ENCODE measurements around the gene MEGF6. TPM values are rescaled to one million over a fixed set of nuclear protein-coding genes. Genes with fewer than 3 reads are reported as not detected.

Gene MEGF6
- total RNA-seq, 8 experiments from 2014 or later, result 0.40 to 14.0 (median 2.0) TPM

GRCh38 chr1:3555131-3555920, 56.0 kb downstream of the MEGF6 start:
- peaks cover 37 to 38% of the 10 kb centered on the region in 2 donors for H3K4me1 ChIP-seq (replicated peaks in 1 of 2)
- in situ Hi-C loops (cut with MboI; ENCODE audit: low pct_unique_long_range_greater_than_20kb in 2 of 9, low sequenced_read_pairs in 9 of 9, unreplicated experiment in 9 of 9), result no loop called here
- WGBS, 10 experiments, result 62 to 96% (median 80%) methylated on average over 2 to 10 of the region's 25 CpGs; no CpG with 5 or more reads in 5 of the 10 experiments
- peak in 1 of 8 experiments; percentile 34 for ATAC-seq (replicated peaks in 6 of 8)
- H3K4me3 ChIP-seq, result no peak overlapping the region
- no peak overlapping the region for H3K27ac ChIP-seq

GRCh38 chr1:3553940-3554223, 57.4 kb downstream of the MEGF6 start:
- no peak for ATAC-seq (replicated peaks in 6 of 8)
- Histone ChIP-seq H3K4me1 (replicated peaks in 1 of 2) (peaks cover 31 to 33% of the 10 kb centered on the region in 2 donors), H3K4me3 (no peak overlapping the region), H3K27ac (no peak overlapping the region)
- in situ Hi-C loops (cut with MboI; ENCODE audit: low pct_unique_long_range_greater_than_20kb in 2 of 9, low sequenced_read_pairs in 9 of 9, unreplicated experiment in 9 of 9), result no loop called here
- 100% methylated on average over 2 of the region's 11 CpGs; no CpG with 5 or more reads in 9 of the 10 experiments for WGBS, 10 experiments

- ATAC-seq (replicated peaks in 6 of 8), result peak; percentile 55 to 91 (median 86)
- peaks cover 31 to 33% of the 10 kb centered on the region in 2 donors for H3K4me1 ChIP-seq (replicated peaks in 1 of 2)
- H3K4me3 ChIP-seq, result no peak overlapping the region
- H3K27ac ChIP-seq, result peak overlapping the region; percentile 22 to 37
- 39 to 80% (median 40%) methylated on average over 1 to 8 of the region's 27 CpGs; no CpG with 5 or more reads in 5 of the 10 experiments for WGBS, 10 experiments
- in situ Hi-C loops (cut with MboI; ENCODE audit: low pct_unique_long_range_greater_than_20kb in 2 of 9, low sequenced_read_pairs in 9 of 9, unreplicated experiment in 9 of 9), result no loop called here
Measured at GRCh38 chr1:3553166-3553939, 58.0 kb downstream of the MEGF6 start.

DNA sequence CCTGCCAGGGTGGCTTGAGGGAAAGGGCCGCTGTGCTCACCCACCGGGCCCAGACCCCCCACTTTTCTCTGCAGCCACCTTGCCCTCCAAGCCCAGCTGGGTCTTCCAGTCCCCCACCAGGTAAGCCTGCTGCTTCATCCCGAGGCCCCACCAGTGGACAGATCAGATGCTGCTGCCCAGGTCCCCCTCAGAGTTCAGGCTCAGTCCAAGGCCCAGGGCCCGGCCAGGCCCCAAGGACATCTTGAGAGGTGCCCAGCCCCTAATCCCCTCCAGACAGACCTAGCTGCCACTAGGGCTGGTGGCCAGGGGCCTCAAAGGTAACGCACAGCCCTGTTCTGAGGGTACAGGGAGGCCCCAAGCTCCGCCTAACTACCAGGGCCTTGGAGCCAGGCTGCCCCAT, 58.6 kb downstream of the MEGF6 start:
- Histone ChIP-seq H3K4me3 (no peak overlapping the region), H3K4me1 (replicated peaks in 1 of 2) (peaks cover 31 to 38% of the 10 kb centered on the region in 2 donors), H3K27ac (peak overlapping the region in 1 of 2 donors; percentile 37)
- ATAC-seq (replicated peaks in 6 of 8), result peak in 3 of 8 experiments; percentile 0 to 2 (median 1)
- WGBS, 10 experiments, result 82 to 100% (median 83%) methylated on average over 1 to 4 of the region's 6 CpGs; no CpG with 5 or more reads in 7 of the 10 experiments
- in situ Hi-C loops (cut with MboI; ENCODE audit: low pct_unique_long_range_greater_than_20kb in 2 of 9, low sequenced_read_pairs in 9 of 9, unreplicated experiment in 9 of 9), result no loop called here

DNA sequence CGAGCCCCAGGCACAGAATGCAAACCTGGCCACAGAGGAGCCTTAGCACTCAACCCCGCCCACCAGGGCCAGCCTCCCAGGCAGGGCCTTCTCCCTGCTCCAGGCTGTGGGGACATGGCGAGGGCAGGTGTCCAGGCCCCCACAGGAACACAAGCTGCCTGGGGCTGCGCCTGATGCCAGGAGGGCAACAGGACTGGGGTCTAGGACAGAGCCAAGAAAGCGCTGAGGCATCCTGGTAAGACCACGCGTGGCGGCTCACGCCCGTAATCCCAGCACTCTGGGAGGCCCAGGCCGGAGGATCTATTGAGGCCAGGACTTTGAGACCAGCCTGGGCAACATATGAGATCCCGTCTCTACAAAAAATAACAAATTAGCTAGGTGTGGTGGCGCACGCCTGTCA, 59.1 kb downstream of the MEGF6 start:
- Histone ChIP-seq H3K4me3 (no peak overlapping the region), H3K27ac (no peak overlapping the region), H3K4me1 (replicated peaks in 1 of 2) (peaks cover 34 to 44% of the 10 kb centered on the region in 2 donors)
- no peak for ATAC-seq (replicated peaks in 6 of 8)
- in situ Hi-C loops (cut with MboI; ENCODE audit: low pct_unique_long_range_greater_than_20kb in 2 of 9, low sequenced_read_pairs in 9 of 9, unreplicated experiment in 9 of 9), result no loop called here
- 83 to 100% (median 92%) methylated on average over 1 to 10 of the region's 14 CpGs; no CpG with 5 or more reads in 4 of the 10 experiments for WGBS, 10 experiments

DNA sequence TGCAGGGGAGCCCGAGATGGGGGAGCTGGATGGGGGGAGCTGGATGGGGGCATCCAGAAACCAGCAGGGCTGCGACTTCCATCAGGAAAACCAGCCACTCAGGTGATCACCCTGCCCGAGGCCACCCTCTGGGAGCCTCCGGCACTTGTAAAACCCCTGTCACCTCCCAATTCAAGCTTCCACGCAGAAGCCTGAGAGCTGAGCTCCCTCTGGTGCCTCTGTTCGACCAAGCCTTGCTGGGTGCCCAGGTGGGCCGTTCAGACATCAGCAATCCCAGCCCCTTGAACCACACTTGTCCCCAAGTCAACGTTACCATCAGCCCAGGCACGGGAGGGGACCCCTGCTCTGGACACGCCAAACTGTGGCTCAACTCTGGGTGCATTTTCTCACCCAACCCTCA, 59.6 kb downstream of the MEGF6 start:
- Histone ChIP-seq H3K4me1 (replicated peaks in 1 of 2) (peaks cover 36 to 45% of the 10 kb centered on the region in 2 donors), H3K27ac (no peak overlapping the region), H3K4me3 (no peak overlapping the region)
- no peak for ATAC-seq (replicated peaks in 6 of 8)
- in situ Hi-C loops (cut with MboI; ENCODE audit: low pct_unique_long_range_greater_than_20kb in 2 of 9, low sequenced_read_pairs in 9 of 9, unreplicated experiment in 9 of 9), result no loop called here
- WGBS, 10 experiments, result 70% methylated on average over 4 of the region's 10 CpGs; no CpG with 5 or more reads in 9 of the 10 experiments

- ATAC-seq (replicated peaks in 6 of 8), result peak in 5 of 8 experiments; percentile 20 to 57 (median 30)
- in situ Hi-C loops (cut with MboI; ENCODE audit: low pct_unique_long_range_greater_than_20kb in 2 of 9, low sequenced_read_pairs in 9 of 9, unreplicated experiment in 9 of 9), result no loop called here
- H3K4me3 ChIP-seq, result no peak overlapping the region
- H3K27ac ChIP-seq, result no peak overlapping the region
- peaks cover 37 to 46% of the 10 kb centered on the region in 2 donors for H3K4me1 ChIP-seq (replicated peaks in 1 of 2)
- WGBS, 10 experiments, result 81 to 100% methylated on average over 2 to 4 of the region's 5 CpGs; no CpG with 5 or more reads in 8 of the 10 experiments
Measured at GRCh38 chr1:3551290-3551678, 60.0 kb downstream of the MEGF6 start.

- Histone ChIP-seq H3K4me3 (no peak overlapping the region), H3K4me1 (replicated peaks in 1 of 2) (peaks cover 43 to 51% of the 10 kb centered on the region in 2 donors), H3K27ac (no peak overlapping the region)
- no peak for ATAC-seq (replicated peaks in 6 of 8)
- in situ Hi-C loops (cut with MboI; ENCODE audit: low pct_unique_long_range_greater_than_20kb in 2 of 9, low sequenced_read_pairs in 9 of 9, unreplicated experiment in 9 of 9), result no loop called here
- 17 to 100% (median 86%) methylated on average over 1 to 13 of the region's 27 CpGs; no CpG with 5 or more reads in 4 of the 10 experiments for WGBS, 10 experiments
Measured at GRCh38 chr1:3550511-3551289, 60.6 kb downstream of the MEGF6 start.

GRCh38 chr1:3548895-3549294, 62.4 kb downstream of the MEGF6 start:
- ATAC-seq (replicated peaks in 6 of 8), result no peak
- Histone ChIP-seq H3K4me1 (replicated peaks in 1 of 2) (peaks cover 48 to 55% of the 10 kb centered on the region in 2 donors), H3K27ac (no peak overlapping the region), H3K4me3 (no peak overlapping the region)
- in situ Hi-C loops (cut with MboI; ENCODE audit: low pct_unique_long_range_greater_than_20kb in 2 of 9, low sequenced_read_pairs in 9 of 9, unreplicated experiment in 9 of 9), result no loop called here
- WGBS, 10 experiments, result 78% methylated on average over 3 of the region's 15 CpGs; no CpG with 5 or more reads in 9 of the 10 experiments

- in situ Hi-C loops (cut with MboI; ENCODE audit: low pct_unique_long_range_greater_than_20kb in 2 of 9, low sequenced_read_pairs in 9 of 9, unreplicated experiment in 9 of 9), result no loop called here
- WGBS, 10 experiments, result 0 to 100% (median 80%) methylated on average over 1 to 17 of the region's 24 CpGs; no CpG with 5 or more reads in 5 of the 10 experiments
- H3K4me3 ChIP-seq, result no peak overlapping the region
- peaks cover 45 to 49% of the 10 kb centered on the region in 2 donors for H3K4me1 ChIP-seq (replicated peaks in 1 of 2)
- no peak overlapping the region for H3K27ac ChIP-seq
- ATAC-seq (replicated peaks in 6 of 8), result peak in 3 of 8 experiments; percentile 27 to 69 (median 45)
Measured at GRCh38 chr1:3548156-3548893, 63.0 kb downstream of the MEGF6 start.

- ATAC-seq (replicated peaks in 6 of 8), result peak in 7 of 8 experiments; percentile 7 to 55 (median 37)
- Histone ChIP-seq H3K4me1 (replicated peaks in 1 of 2) (peaks cover 36 to 42% of the 10 kb centered on the region in 2 donors), H3K4me3 (no peak overlapping the region), H3K27ac (no peak overlapping the region)
- 35 to 78% (median 73%) methylated on average over 4 to 21 of the region's 38 CpGs; no CpG with 5 or more reads in 6 of the 10 experiments for WGBS, 10 experiments
- in situ Hi-C loops (cut with MboI; ENCODE audit: low pct_unique_long_range_greater_than_20kb in 2 of 9, low sequenced_read_pairs in 9 of 9, unreplicated experiment in 9 of 9), result no loop called here
Measured at GRCh38 chr1:3547055-3548005, 64.0 kb downstream of the MEGF6 start.

Measured in motor neuron (in vitro differentiated cells).